ENCODE data around the gene SNORC. TPM values are rescaled to one million over a fixed set of nuclear protein-coding genes. Genes with fewer than 3 reads are reported as not detected.
"Not testable (repeated sequence)": the region's sequence is repeated elsewhere in the genome, so short reads cannot be mapped to it uniquely, and the experiment has no call there.

The SNORC gene
- polyA plus RNA-seq, 1 donor (not counting 4 experiments of a cell fraction or from before 2014, with no cell fraction given), result 0.66 TPM

GRCh38 chr2:232903989-232904388 lies 33.9 kb downstream of the SNORC start:
- Histone ChIP-seq H3K27me3 (ENCODE audit: control insufficient read depth, extremely low read depth, insufficient read depth, low read length) (no peaks in the 10 kb centered on the region), H3K36me3 (ENCODE audit: control insufficient read depth in 2 of 2, extremely low read depth in 1 of 2, insufficient read depth in 2 of 2, low read length in 2 of 2) (no peaks in the 10 kb centered on the region), H3K4me2 (ENCODE audit: control insufficient read depth, extremely low read depth, insufficient read depth, low read depth, low read length) (no peak overlapping the region), H3K4me3 (ENCODE audit: control insufficient read depth in 2 of 3, extremely low read depth in 1 of 3, insufficient read depth in 2 of 3, low read depth in 1 of 3, low read length in 3 of 3) (no peak overlapping the region), H3K9ac (ENCODE audit: control insufficient read depth, extremely low read depth, insufficient read depth, low read length) (no peak overlapping the region), H3K9me1 (ENCODE audit: control insufficient read depth, extremely low read depth, insufficient read depth, low read length) (no peaks in the 10 kb centered on the region), H3K27ac (ENCODE audit: control insufficient read depth, insufficient read depth, low read length) (no peak overlapping the region), H3K9me3 (ENCODE audit: control insufficient read depth, low read depth, low read length) (no peaks in the 10 kb centered on the region), H3K79me2 (ENCODE audit: control insufficient read depth, insufficient read depth, low read length) (no peaks in the 10 kb centered on the region), H2AFZ (ENCODE audit: control insufficient read depth, low read length) (no peak overlapping the region), H3K4me1 (ENCODE audit: control insufficient read depth, extremely low read depth, insufficient read depth, low read length) (peaks cover 13% of the 10 kb centered on the region), H4K20me1 (ENCODE audit: control insufficient read depth, extremely low read depth, insufficient read depth, low read length) (no peaks in the 10 kb centered on the region)
- TF ChIP-seq EZH2 (IDR thresholded peaks at IDR 0.05; ENCODE audit: low read length), result no peak
- TF ChIP-seq CTCF (optimal IDR thresholded peaks at IDR 0.05 in 1 of 3, IDR thresholded peaks at IDR 0.05 in 1 of 3, conservative IDR thresholded peaks at IDR 0.05 in 1 of 3; ENCODE audit: extremely low read depth in 1 of 3, insufficient read depth in 2 of 3, low read length in 3 of 3), result no peak
- FAIRE-seq, result no peak
- dilution Hi-C loops (cut with MboI; ENCODE audit: extremely low pct_ligation_motif_present, low sequenced_read_pairs), result no loop called here
- DNase-seq (ENCODE audit: low read depth, low spot score), result no peak

DNA sequence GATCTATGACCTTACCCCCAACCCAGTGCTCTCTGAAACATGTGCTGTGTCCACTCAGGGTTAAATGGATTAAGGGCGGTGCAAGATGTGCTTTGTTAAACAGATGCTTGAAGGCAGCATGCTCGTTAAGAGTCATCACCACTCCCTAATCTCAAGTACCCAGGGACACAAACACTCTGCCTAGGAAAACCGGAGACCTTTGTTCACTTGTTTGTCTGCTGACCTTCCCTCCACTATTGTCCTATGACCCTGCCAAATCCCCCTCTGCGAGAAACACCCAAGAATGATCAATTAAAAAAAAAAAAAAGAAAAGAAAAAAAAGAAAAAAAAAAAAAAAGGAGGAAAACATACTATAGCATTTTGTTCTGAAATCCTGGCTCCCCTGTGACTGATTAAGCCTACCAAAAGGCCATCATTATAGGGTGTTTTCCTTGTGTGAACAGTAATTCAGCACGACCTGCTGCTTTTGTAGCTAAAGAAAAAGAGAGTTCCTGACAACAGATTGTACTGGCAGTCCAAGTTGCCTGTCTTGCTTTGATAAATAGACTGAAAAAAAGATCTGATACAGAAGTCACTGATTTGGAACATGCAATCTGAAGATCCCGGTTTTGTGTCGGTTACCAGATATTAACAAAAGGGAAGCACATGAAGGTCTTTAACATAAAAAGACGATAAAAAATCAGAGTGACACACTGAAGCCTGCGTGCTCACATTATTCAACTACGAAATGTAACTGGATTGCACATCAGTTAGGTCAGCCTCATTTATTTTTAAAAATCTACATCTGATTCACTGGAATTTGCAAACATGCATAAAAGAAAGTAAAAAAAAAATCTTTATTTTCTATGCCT lies 37.0 kb downstream of the SNORC start:
- H3K9me3 ChIP-seq (ENCODE audit: control insufficient read depth, low read depth, low read length); H3K4me1 ChIP-seq (ENCODE audit: control insufficient read depth, extremely low read depth, insufficient read depth, low read length); H3K4me2 ChIP-seq (ENCODE audit: control insufficient read depth, extremely low read depth, insufficient read depth, low read depth, low read length); H2AFZ ChIP-seq (ENCODE audit: control insufficient read depth, low read length); H3K27me3 ChIP-seq (ENCODE audit: control insufficient read depth, extremely low read depth, insufficient read depth, low read length); H3K79me2 ChIP-seq (ENCODE audit: control insufficient read depth, insufficient read depth, low read length); H4K20me1 ChIP-seq (ENCODE audit: control insufficient read depth, extremely low read depth, insufficient read depth, low read length); FAIRE-seq; H3K9me1 ChIP-seq (ENCODE audit: control insufficient read depth, extremely low read depth, insufficient read depth, low read length); H3K4me3 ChIP-seq (ENCODE audit: control insufficient read depth in 2 of 3, extremely low read depth in 1 of 3, insufficient read depth in 2 of 3, low read depth in 1 of 3, low read length in 3 of 3); H3K36me3 ChIP-seq (ENCODE audit: control insufficient read depth in 2 of 2, extremely low read depth in 1 of 2, insufficient read depth in 2 of 2, low read length in 2 of 2); H3K9ac ChIP-seq (ENCODE audit: control insufficient read depth, extremely low read depth, insufficient read depth, low read length); H3K27ac ChIP-seq (ENCODE audit: control insufficient read depth, insufficient read depth, low read length); dilution Hi-C loops (cut with MboI; ENCODE audit: extremely low pct_ligation_motif_present, low sequenced_read_pairs); DNase-seq (ENCODE audit: low read depth, low spot score): not testable (repeated sequence)

GRCh38 chr2:232907718-232908085 lies 37.6 kb downstream of the SNORC start:
- H4K20me1 ChIP-seq (ENCODE audit: control insufficient read depth, extremely low read depth, insufficient read depth, low read length); H3K9me3 ChIP-seq (ENCODE audit: control insufficient read depth, low read depth, low read length); H3K4me2 ChIP-seq (ENCODE audit: control insufficient read depth, extremely low read depth, insufficient read depth, low read depth, low read length); FAIRE-seq; H3K9ac ChIP-seq (ENCODE audit: control insufficient read depth, extremely low read depth, insufficient read depth, low read length); H2AFZ ChIP-seq (ENCODE audit: control insufficient read depth, low read length); H3K36me3 ChIP-seq (ENCODE audit: control insufficient read depth in 2 of 2, extremely low read depth in 1 of 2, insufficient read depth in 2 of 2, low read length in 2 of 2); DNase-seq (ENCODE audit: low read depth, low spot score); H3K4me1 ChIP-seq (ENCODE audit: control insufficient read depth, extremely low read depth, insufficient read depth, low read length); H3K27me3 ChIP-seq (ENCODE audit: control insufficient read depth, extremely low read depth, insufficient read depth, low read length); dilution Hi-C loops (cut with MboI; ENCODE audit: extremely low pct_ligation_motif_present, low sequenced_read_pairs); H3K4me3 ChIP-seq (ENCODE audit: control insufficient read depth in 2 of 3, extremely low read depth in 1 of 3, insufficient read depth in 2 of 3, low read depth in 1 of 3, low read length in 3 of 3); H3K9me1 ChIP-seq (ENCODE audit: control insufficient read depth, extremely low read depth, insufficient read depth, low read length); H3K27ac ChIP-seq (ENCODE audit: control insufficient read depth, insufficient read depth, low read length); H3K79me2 ChIP-seq (ENCODE audit: control insufficient read depth, insufficient read depth, low read length): not testable (repeated sequence)
